HCT116 (cell line): ENCODE measurements around the gene COL4A1. TPM values are rescaled to one million over a fixed set of nuclear protein-coding genes. Genes with fewer than 3 reads are reported as not detected.

Experiments
- ATAC-seq: fragments of 200-7000 bp; cut with Tn5 transposase; 2 replicates; pipeline ENCODE4 v1.9.1; 2020; ENCODE audit warnings: mild to moderate bottlenecking, moderate library complexity
- BruUV-seq: library from RNA; stranded (reverse); fragments of 400-500 nt; replicated peaks from 2 replicates; lab custom pipeline; 2021; lab: Mats Ljungman, UMichigan
- CTCF ChIA-PET: fragments of 300-600 bp; sonication (Branson Sonifier 250); formaldehyde crosslinking; loops from one replicate; lab custom pipeline; 2021; ENCODE audit warnings: antibody characterized with exemption; lab: Charles Lee
- POLR2A ChIA-PET: fragments of 300-600, 350-600 bp; sonication (Branson Sonifier 250); formaldehyde crosslinking; loops from one replicate; lab custom pipeline; 2021; ENCODE audit warnings: antibody characterized with exemption; lab: Charles Lee
- RAD21 ChIA-PET, 2 experiments: fragments of 300-600 bp; sonication (Branson Sonifier 250); formaldehyde crosslinking; loops; one replicate each; lab custom pipeline; 2023; ENCODE audit warnings: low total read pairs in 2 of 2; ENCODE audit not compliant: uncharacterized antibody in 2 of 2, unreplicated experiment in 2 of 2, low non-redundant PET in 1 of 2; lab: Charles Lee
- DNase-seq: peaks from one replicate; pipeline ENCODE4 v3.0.0-alpha.2; 2010; ENCODE audit warnings: low read depth, low spot score
- H2AFZ ChIP-seq: fragments of 200-600 bp; shearing (Covaris generic), sonication (generic); 2 replicates; pipeline ENCODE4 v1.6.1; 2017; ENCODE audit warnings: low read depth, mixed run types, mixed read lengths, antibody characterized with exemption, low read length; ENCODE audit not compliant: poor library complexity, severe bottlenecking
- H3K27ac ChIP-seq: 2 replicates; pipeline ENCODE4 v1.5.1; 2012; ENCODE audit warnings: low read depth, low read length
- H3K27me3 ChIP-seq: fragments of 200-600 bp; sonication (generic); 2 replicates; pipeline ENCODE4 v1.6.1; 2016; ENCODE audit warnings: mixed run types, low read length, mixed read lengths; ENCODE audit not compliant: insufficient read depth
- H3K36me3 ChIP-seq, 2 experiments: fragments of 200-500 bp in 1 of 2; fragments of 200-600 bp in 1 of 2; sonication (Bioruptor generic) in 1 of 2; sonication (generic) in 1 of 2; 2 replicates each; pipeline versions ENCODE4 v1.5.1 to v1.6.1; 2014 to 2016; ENCODE audit warnings: low read length in 2 of 2, inconsistent platforms in 1 of 2, mixed read lengths in 1 of 2, mixed run types in 1 of 2; ENCODE audit not compliant: insufficient read depth in 2 of 2, control insufficient read depth in 1 of 2
- H3K4me1 ChIP-seq, 2 experiments: fragments of 200-600 bp in 1 of 2; sonication (generic) in 1 of 2; 2 replicates each; pipeline versions ENCODE4 v1.5.1 to v1.6.1; 2012 to 2017; ENCODE audit warnings: low read length in 2 of 2, inconsistent platforms in 1 of 2, mild to moderate bottlenecking in 1 of 2, mixed read lengths in 1 of 2, mixed run types in 1 of 2, moderate library complexity in 1 of 2; ENCODE audit not compliant: insufficient read depth in 2 of 2, control insufficient read depth in 1 of 2
- H3K4me2 ChIP-seq: fragments of 200-600 bp; sonication (generic); 2 replicates; pipeline ENCODE4 v1.6.1; 2017; ENCODE audit warnings: mixed run types, low read length, mixed read lengths
- H3K4me3 ChIP-seq, 2 experiments: fragments of 200-600 bp in 1 of 2; sonication (generic) in 1 of 2; replicated peaks in 1 of 2; 2 replicates each; pipeline ENCODE4 v1.5.1; 2011 to 2016; ENCODE audit warnings: low read length in 2 of 2, control low read depth in 1 of 2, low read depth in 1 of 2, mild to moderate bottlenecking in 1 of 2, mixed read lengths in 1 of 2, mixed run types in 1 of 2
- H3K79me2 ChIP-seq: fragments of 200-600 bp; sonication (generic); 2 replicates; pipeline ENCODE4 v1.6.1; 2017; ENCODE audit warnings: mild to moderate bottlenecking, mixed run types, low read length, moderate library complexity, mixed read lengths; ENCODE audit not compliant: insufficient read depth
- H3K9ac ChIP-seq: fragments of 200-600 bp; sonication (generic); 2 replicates; pipeline ENCODE4 v1.6.1; 2016; ENCODE audit warnings: low read length, mixed read lengths
- H3K9me2 ChIP-seq: fragments of 200-600 bp; sonication (generic), shearing (Covaris generic); 2 replicates; pipeline ENCODE4 v1.6.1; 2017; ENCODE audit warnings: mixed run types, mild to moderate bottlenecking, moderate library complexity; ENCODE audit not compliant: insufficient read depth
- H3K9me3 ChIP-seq, 2 experiments: fragments of 200-500 bp in 1 of 2; fragments of 200-600 bp in 1 of 2; sonication (Bioruptor generic) in 1 of 2; sonication (generic) in 1 of 2; 2 replicates each; pipeline ENCODE4 v1.6.1; 2014 to 2017; ENCODE audit warnings: low read length in 2 of 2, mixed read lengths in 2 of 2, inconsistent platforms in 1 of 2, low read depth in 1 of 2, mild to moderate bottlenecking in 1 of 2, mixed run types in 1 of 2, moderate library complexity in 1 of 2; ENCODE audit not compliant: control insufficient read depth in 1 of 2, insufficient read depth in 1 of 2
- H4K20me1 ChIP-seq: fragments of 200-600 bp; sonication (generic), shearing (Covaris generic); 2 replicates; pipeline ENCODE4 v1.6.1; 2017; ENCODE audit warnings: mixed run types, mild to moderate bottlenecking, moderate library complexity; ENCODE audit not compliant: insufficient read depth
- CBX3 ChIP-seq: IDR thresholded peaks from 2 replicates; pipeline ENCODE4 v1.6.1; 2012; ENCODE audit warnings: low read depth
- CEBPB ChIP-seq: IDR thresholded peaks from 2 replicates; pipeline ENCODE4 v1.6.1; 2012; ENCODE audit warnings: low read depth
- EGR1 ChIP-seq: IDR thresholded peaks from 2 replicates; pipeline ENCODE4 v1.6.1; 2012; ENCODE audit warnings: low read depth
- EZH2phosphoT487 ChIP-seq: fragments of 200-600 bp; IDR thresholded peaks from 2 replicates; pipeline ENCODE4 v1.6.1; 2018; ENCODE audit warnings: antibody characterized with exemption, borderline replicate concordance
- FOSL1 ChIP-seq: IDR thresholded peaks from 2 replicates; pipeline ENCODE4 v1.6.1; 2012; ENCODE audit warnings: low read depth
- POLR2A ChIP-seq: IDR thresholded peaks from 2 replicates; pipeline ENCODE4 v1.7.0; 2011; ENCODE audit warnings: borderline replicate concordance; ENCODE audit not compliant: insufficient read depth, insufficient read length; ENCODE audit errors: extremely low read depth
- POLR2AphosphoS5 ChIP-seq: IDR thresholded peaks from 2 replicates; pipeline ENCODE4 v1.6.1; 2011; ENCODE audit warnings: mild to moderate bottlenecking, low read depth, low read length, moderate library complexity
- RAD21 ChIP-seq: IDR thresholded peaks from 2 replicates; pipeline ENCODE4 v1.6.1; 2012; ENCODE audit warnings: low read depth, mild to moderate bottlenecking
- SRF ChIP-seq: IDR thresholded peaks from 2 replicates; pipeline ENCODE4 v1.6.1; 2012; ENCODE audit warnings: low read depth
- TCF7L2 ChIP-seq: IDR thresholded peaks from 2 replicates; pipeline ENCODE4 v1.7.0; 2011; ENCODE audit warnings: borderline replicate concordance, inconsistent platforms; ENCODE audit not compliant: insufficient read depth, insufficient read length; ENCODE audit errors: extremely low read depth
- ZFX ChIP-seq: fragments of 450-650 bp; IDR thresholded peaks from 2 replicates; pipeline ENCODE4 v1.6.1; 2017
- intact Hi-C: fragments of 100-400 bp; cut with micrococcal nuclease; formaldehyde crosslinking; loops from 2 replicates; pipeline ENCODE4 v1.10.0; 2022
- total RNA-seq: library from RNA; stranded (reverse); gene quantifications from one replicate; pipeline ENCODE4 v1.2.1, GENCODE V29; 2021; ENCODE audit not compliant: unreplicated experiment
- TF ChIP-seq, protein P1 (sequence below): IDR thresholded peaks from 2 replicates; pipeline ENCODE4 v1.6.1; 2012
- TF ChIP-seq, protein P2 (sequence below): IDR thresholded peaks from 2 replicates; pipeline ENCODE4 v1.6.1; 2012
- TF ChIP-seq, protein P3 (sequence below): IDR thresholded peaks from 2 replicates; pipeline ENCODE4 v1.6.1; 2011; ENCODE audit warnings: mild to moderate bottlenecking, low read length, moderate library complexity; ENCODE audit not compliant: insufficient replicate concordance; ENCODE audit errors: extremely low read depth

The COL4A1 gene
- total RNA-seq, 1 experiment from 2014 or later = 0.57 TPM

DNA sequence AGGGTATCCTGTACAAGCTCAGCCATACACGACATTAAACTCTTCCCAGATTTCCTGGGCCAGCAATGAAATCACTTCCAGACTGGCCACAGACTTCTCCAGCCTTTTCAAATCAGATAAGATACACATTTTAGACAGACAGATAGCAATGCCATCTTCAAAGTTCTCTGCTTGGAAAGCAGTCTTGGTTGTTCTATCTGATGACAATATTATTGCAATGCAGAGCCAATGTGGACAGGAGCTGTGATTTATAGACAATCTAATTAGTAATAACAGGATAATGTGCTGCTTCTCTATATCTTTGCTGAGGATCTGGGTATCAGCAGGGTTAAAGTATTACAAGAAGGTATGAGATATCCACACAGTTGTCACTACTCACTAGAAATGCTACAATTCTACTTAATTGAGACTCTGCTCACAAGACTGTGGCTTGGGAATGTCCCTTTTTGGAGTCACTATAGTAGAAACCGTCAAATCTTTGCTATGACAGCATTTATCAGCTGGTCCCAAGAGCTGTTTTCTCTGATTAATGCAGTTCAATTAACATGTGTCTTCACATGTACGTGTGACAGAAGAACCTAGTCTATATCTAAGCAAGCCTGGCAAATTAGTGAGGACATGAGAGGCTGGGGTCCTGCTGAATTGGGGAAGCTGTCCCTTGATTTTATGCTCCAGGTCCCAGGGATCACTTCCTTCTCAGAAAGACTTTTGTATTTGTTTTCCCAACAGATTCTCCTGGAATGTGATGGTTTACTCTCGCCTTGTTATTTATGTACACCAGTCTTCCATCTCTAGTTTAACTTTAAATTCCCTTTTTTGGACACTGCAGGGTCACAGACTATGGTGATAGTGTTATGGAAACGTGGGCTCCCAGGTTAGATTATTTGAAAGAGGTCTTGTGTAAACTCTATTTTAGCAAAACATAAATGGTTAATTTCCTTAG lies 68.8 kb downstream of the COL4A1 start:
- no peaks in the 10 kb centered on the region for H3K9me2 ChIP-seq
- BruUV-seq = no TSS peak

More for the DNA sequence above, 68.8 kb downstream of the COL4A1 start:
- Histone ChIP-seq H3K9ac (no peak overlapping the region), H3K4me2 (no peak overlapping the region), H3K4me3 (no peak overlapping the region), H3K27ac (no peak overlapping the region), H3K79me2 (no peaks in the 10 kb centered on the region), H3K36me3 (no peaks in the 10 kb centered on the region), H3K27me3 (no peaks in the 10 kb centered on the region), H3K4me1 (no peaks in the 10 kb centered on the region), H2AFZ (no peak overlapping the region), H4K20me1 (no peaks in the 10 kb centered on the region), H3K9me3 (no peaks in the 10 kb centered on the region)
- ChIA-PET POLR2A (no interaction called here), CTCF (interaction anchor here (2.9 kb wide), 1 partner anchor 10 kb away, joined by 12 read pairs; no protein-coding TSS in a partner anchor), RAD21 (no interaction called here)
- DNase-seq (no peak), ATAC-seq (no peak)
- TF ChIP-seq, protein P1, sequence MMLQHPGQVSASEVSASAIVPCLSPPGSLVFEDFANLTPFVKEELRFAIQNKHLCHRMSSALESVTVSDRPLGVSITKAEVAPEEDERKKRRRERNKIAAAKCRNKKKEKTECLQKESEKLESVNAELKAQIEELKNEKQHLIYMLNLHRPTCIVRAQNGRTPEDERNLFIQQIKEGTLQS = no peak
- TF ChIP-seq, protein P2, sequence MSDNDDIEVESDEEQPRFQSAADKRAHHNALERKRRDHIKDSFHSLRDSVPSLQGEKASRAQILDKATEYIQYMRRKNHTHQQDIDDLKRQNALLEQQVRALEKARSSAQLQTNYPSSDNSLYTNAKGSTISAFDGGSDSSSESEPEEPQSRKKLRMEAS = no peak
- TF ChIP-seq ZFX (no peak), EGR1 (no peak), POLR2AphosphoS5 (no peak), CEBPB (no peak), SRF (no peak), EZH2phosphoT487 (no peak), TCF7L2 (no peak), POLR2A (no peak), RAD21 (no peak), FOSL1 (no peak), CBX3 (no peak)
- TF ChIP-seq, protein P3, sequence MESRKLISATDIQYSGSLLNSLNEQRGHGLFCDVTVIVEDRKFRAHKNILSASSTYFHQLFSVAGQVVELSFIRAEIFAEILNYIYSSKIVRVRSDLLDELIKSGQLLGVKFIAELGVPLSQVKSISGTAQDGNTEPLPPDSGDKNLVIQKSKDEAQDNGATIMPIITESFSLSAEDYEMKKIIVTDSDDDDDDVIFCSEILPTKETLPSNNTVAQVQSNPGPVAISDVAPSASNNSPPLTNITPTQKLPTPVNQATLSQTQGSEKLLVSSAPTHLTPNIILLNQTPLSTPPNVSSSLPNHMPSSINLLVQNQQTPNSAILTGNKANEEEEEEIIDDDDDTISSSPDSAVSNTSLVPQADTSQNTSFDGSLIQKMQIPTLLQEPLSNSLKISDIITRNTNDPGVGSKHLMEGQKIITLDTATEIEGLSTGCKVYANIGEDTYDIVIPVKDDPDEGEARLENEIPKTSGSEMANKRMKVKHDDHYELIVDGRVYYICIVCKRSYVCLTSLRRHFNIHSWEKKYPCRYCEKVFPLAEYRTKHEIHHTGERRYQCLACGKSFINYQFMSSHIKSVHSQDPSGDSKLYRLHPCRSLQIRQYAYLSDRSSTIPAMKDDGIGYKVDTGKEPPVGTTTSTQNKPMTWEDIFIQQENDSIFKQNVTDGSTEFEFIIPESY = no peak
- intact Hi-C loops = no loop called here
